K562 (cell line): Measurements from ENCODE around the gene PAIP1. TPM values are rescaled to one million over a fixed set of nuclear protein-coding genes. Genes with fewer than 3 reads are reported as not detected.

ENCODE experiments used
- ATAC-seq: fragments of 200-7000 bp; cut with Tn5 transposase; 3 replicates; pipeline ENCODE4 v1.9.1; 2020; ENCODE audit warnings: moderate library complexity
- BruUV-seq: library from RNA; stranded (reverse); fragments of 400-500 nt; replicated peaks from 2 replicates; lab custom pipeline; 2021; lab: Mats Ljungman, UMichigan
- CTCF ChIA-PET: fragments of 300-600 bp; formaldehyde crosslinking; extraction: SDS; loops from one replicate; lab custom pipeline; 2021; ENCODE audit warnings: low intra/inter-chr PET ratio; lab: Yijun Ruan, JAX
- POLR2A ChIA-PET: fragments of 300-600, 350-650 bp; sonication (Branson Sonifier 250); formaldehyde crosslinking; extraction: SDS; loops from one replicate; lab custom pipeline; 2021; ENCODE audit warnings: antibody characterized with exemption, inconsistent platforms; lab: Yijun Ruan, JAX
- DNase-seq, 4 experiments: peaks; one replicate each; pipeline versions ENCODE4 v3.0.0 to v3.0.0-alpha.2; 2011 to 2018; ENCODE audit warnings: low spot score in 3 of 4, mixed read lengths in 3 of 4; ENCODE audit errors: extremely low read depth in 1 of 4
- FAIRE-seq: peaks from 2 replicates; lab custom pipeline; 2011; peaks lifted over from hg19 to GRCh38; lab: Jason Lieb, UNC
- H2AFZ ChIP-seq: 2 replicates; pipeline ENCODE4 v1.6.0; 2011; ENCODE audit warnings: low read depth, low read length, control low read depth, inconsistent platforms
- H3K27ac ChIP-seq: fragments of 200-600 bp; 3 replicates; pipeline ENCODE4 v1.8.0; 2011; ENCODE audit warnings: low read depth, mild to moderate bottlenecking, control low read depth, inconsistent platforms, low read length, moderate library complexity, mixed read lengths; ENCODE audit errors: extremely low read depth
- H3K27me3 ChIP-seq, 2 experiments: fragments of 300-600 bp in 1 of 2; 2 replicates in 1 of 2; 3 replicates in 1 of 2; pipeline versions ENCODE4 v1.6.0 to v1.8.0; 2011; ENCODE audit warnings: inconsistent platforms in 2 of 2, low read length in 2 of 2, mild to moderate bottlenecking in 1 of 2, mixed read lengths in 1 of 2, moderate library complexity in 1 of 2; ENCODE audit not compliant: control insufficient read depth in 2 of 2, insufficient read depth in 2 of 2
- H3K36me3 ChIP-seq: fragments of 300-600 bp; 3 replicates; pipeline ENCODE4 v1.8.0; 2011; ENCODE audit warnings: mild to moderate bottlenecking, low read length, inconsistent platforms; ENCODE audit not compliant: control insufficient read depth, insufficient read depth
- H3K4me1 ChIP-seq, 2 experiments: fragments of 200-600 bp in 1 of 2; replicated peaks in 1 of 2; 2 replicates in 1 of 2; 3 replicates in 1 of 2; pipeline versions ENCODE4 v1.5.1 to v1.8.0; 2011; ENCODE audit warnings: inconsistent platforms in 2 of 2, low read length in 2 of 2, mild to moderate bottlenecking in 1 of 2, mixed read lengths in 1 of 2, moderate library complexity in 1 of 2; ENCODE audit not compliant: control insufficient read depth in 2 of 2, insufficient read depth in 2 of 2
- H3K4me2 ChIP-seq: 2 replicates; pipeline ENCODE4 v1.6.1; 2011; ENCODE audit warnings: low read length, control low read depth, inconsistent platforms, mixed read lengths; ENCODE audit not compliant: insufficient read depth
- H3K4me3 ChIP-seq: fragments of 200-600 bp; sonication (generic), shearing (Covaris generic); 2 replicates; pipeline ENCODE4 v1.5.1; 2016; ENCODE audit warnings: control low read depth, inconsistent platforms
- H3K79me2 ChIP-seq: fragments of 200-600 bp; 3 replicates; pipeline ENCODE4 v1.8.0; 2011; ENCODE audit warnings: low read length, inconsistent platforms; ENCODE audit not compliant: control insufficient read depth, insufficient read depth
- H3K9ac ChIP-seq, 2 experiments: 2 replicates each; pipeline versions ENCODE4 v1.6.0 to v1.6.1; 2011; ENCODE audit warnings: low read depth in 2 of 2, low read length in 2 of 2, control low read depth in 1 of 2, inconsistent platforms in 1 of 2, mild to moderate bottlenecking in 1 of 2, mixed read lengths in 1 of 2; ENCODE audit not compliant: insufficient read depth in 1 of 2
- H3K9me1 ChIP-seq: one replicate; pipeline ENCODE4 v1.6.0; 2011; ENCODE audit warnings: inconsistent platforms, mild to moderate bottlenecking, low read length, moderate library complexity; ENCODE audit not compliant: control insufficient read depth, insufficient read depth
- H3K9me3 ChIP-seq: replicated peaks from 2 replicates; pipeline ENCODE4 v1.5.1; 2011; ENCODE audit warnings: low read depth, low read length, inconsistent platforms; ENCODE audit not compliant: control insufficient read depth, insufficient read depth
- H4K20me1 ChIP-seq: replicated peaks from 2 replicates; pipeline ENCODE4 v1.6.1; 2011; ENCODE audit warnings: low read length, inconsistent platforms, mixed read lengths; ENCODE audit not compliant: control insufficient read depth, insufficient read depth
- CHD4 ChIP-seq: fragments of 200-600 bp; sonication (generic); IDR thresholded peaks from 3 replicates; pipeline ENCODE4 v1.6.1; 2012; ENCODE audit warnings: low read depth, mild to moderate bottlenecking, mixed read lengths, low read length, inconsistent platforms; ENCODE audit not compliant: insufficient read depth, insufficient replicate concordance, poor library complexity, severe bottlenecking
- ELK1 ChIP-seq: sonication (generic); formaldehyde crosslinking; IDR thresholded peaks from 2 replicates; pipeline ENCODE4 v1.8.1; 2022; ENCODE audit warnings: missing genetic modification reagents
- HBP1 ChIP-seq: fragments of 450-650 bp; formaldehyde crosslinking; IDR thresholded peaks from 2 replicates; pipeline ENCODE4 v1.4.0; 2022; ENCODE audit warnings: missing genetic modification characterization
- NFATC3 ChIP-seq: fragments of 450-650 bp; IDR thresholded peaks from 2 replicates; pipeline ENCODE4 v1.6.1; 2017; ENCODE audit warnings: mild to moderate bottlenecking
- NFXL1 ChIP-seq: fragments of 450-650 bp; formaldehyde crosslinking; IDR thresholded peaks from 2 replicates; pipeline ENCODE4 v1.4.0; 2021; ENCODE audit warnings: mild to moderate bottlenecking
- PTRF ChIP-seq: fragments of 450-650 bp; IDR thresholded peaks from 2 replicates; pipeline ENCODE4 v1.6.1; 2016; ENCODE audit warnings: mild to moderate bottlenecking, missing genetic modification characterization, missing compliant biosample characterization
- TCF7 ChIP-seq: sonication (generic); IDR thresholded peaks from 2 replicates; pipeline ENCODE4 v1.6.1; 2016; ENCODE audit warnings: antibody characterized with exemption, borderline replicate concordance
- WGBS: fragments of 100-300 bp; shearing (Covaris generic); methylation state at CpG from one replicate; pipeline ENCODE4 v1.1.6; 2016; ENCODE audit warnings: low coverage, mixed read lengths; ENCODE audit not compliant: insufficient coverage; ENCODE audit errors: missing lambda C conversion rate; 5-methylcytosine and 5-hydroxymethylcytosine counted together
- in situ Hi-C: fragments of 300-500 bp; cut with MboI; formaldehyde crosslinking; loops from 4 replicates; pipeline ENCODE4 v1.15.0; 2018; ENCODE audit warnings: inconsistent platforms, mixed read lengths
- intact Hi-C: fragments of 100-400 bp; cut with micrococcal nuclease; formaldehyde crosslinking; loops from 2 replicates; pipeline ENCODE4 v1.14.2; 2022
- polyA plus RNA-seq, 8 experiments: library from polyadenylated mRNA; depleted of rRNA in 4 of 8; stranded (reverse) in 5 of 8; unstranded in 3 of 8; fragments of >200 nt; fragmentation: Nextera tagmentation in 2 of 8; fragmentation: Illumina TruSeq in 1 of 8; extraction: Ambion mirVana in 2 of 8; extraction: Trizol in 1 of 8; gene quantifications; 2 replicates each; pipeline versions ENCODE4 v1.2.1 to v1.2.3, GENCODE V29; 2011 to 2014; ENCODE audit warnings: inconsistent platforms in 1 of 8, missing spikeins in 1 of 8
- total RNA-seq, 7 experiments: library from RNA; depleted of rRNA in 6 of 7; stranded (reverse); fragments of >200 nt in 6 of 7; fragmentation: Illumina TruSeq in 2 of 7; extraction: Trizol in 2 of 7; gene quantifications; 2 replicates each; pipeline versions ENCODE4 v1.2.1 to v1.2.3, GENCODE V29; 2011 to 2021; ENCODE audit warnings: low replicate concordance in 1 of 7

The PAIP1 gene
- total and polyA plus RNA-seq, 9 of the 15 experiments (the other 6 are each of a cell fraction or from before 2014, with no cell fraction given), result 51.7 to 181 (median 102) TPM

- Histone ChIP-seq H3K9me3 (no peaks in the 10 kb centered on the region), H3K79me2 (no peaks in the 10 kb centered on the region), H3K4me3 (no peak overlapping the region), H3K4me2 (no peak overlapping the region), H3K36me3 (peaks cover 96% of the 10 kb centered on the region), H4K20me1 (no peaks in the 10 kb centered on the region), H2AFZ (no peak overlapping the region), H3K27ac (no peak overlapping the region), H3K27me3 (no peaks in the 10 kb centered on the region), H3K4me1 (no peaks in the 10 kb centered on the region), H3K9me1 (no peaks in the 10 kb centered on the region), H3K9ac (no peak overlapping the region)
- DNase-seq, result no peak
- no peak for ATAC-seq
- POLR2A ChIA-PET, result interaction anchor here (0.6 to 2.8 kb wide), 4 partner anchors 11 to 525 kb away, joined by 3 to 8 read pairs (median 4); partner anchors contain the start of gene C5orf34
- intact Hi-C loops (no loop called here), in situ Hi-C loops (no loop called here)
- BruUV-seq, result no TSS peak
- no peak for TF ChIP-seq NFXL1 (CRISPR knock-in tag)
- TF ChIP-seq NFATC3, result no peak
- TF ChIP-seq HBP1 (CRISPR knock-in tag), result no peak
- TF ChIP-seq PTRF (tag), result no peak
- TF ChIP-seq TCF7, result no peak
- TF ChIP-seq CHD4, result no peak
- no peak for TF ChIP-seq ELK1 (CRISPR knock-in tag)
- CTCF ChIA-PET, result no interaction called here
- 70% methylated on average over 2 of the region's 2 CpGs for WGBS
- FAIRE-seq, result no peak
Observed at GRCh38 chr5:43533646-43534045, 23.2 kb downstream of the PAIP1 start.
